Right ventricle myocardium superior (tissue), 1 donor: ENCODE results near the gene ARVCF. TPM values are rescaled to one million over a fixed set of nuclear protein-coding genes. Genes with fewer than 3 reads are reported as not detected.
A peak's percentile ranks its signal among the peaks of the same experiment; 100 is the strongest.
"Not testable (repeated sequence)": the region's sequence is repeated elsewhere in the genome, so short reads cannot be mapped to it uniquely, and the experiment has no call there.

Source experiments
- ATAC-seq: fragments of 200-7000 bp; cut with Tn5 transposase; one replicate; pipeline ENCODE4 v1.9.1; 2020; ENCODE audit warnings: mild to moderate bottlenecking; ENCODE audit not compliant: poor library complexity
- DNase-seq: peaks from one replicate; pipeline ENCODE4 v3.0.0-alpha.2; 2020
- intact Hi-C: fragments of 100-400 bp; cut with DNase I; formaldehyde crosslinking; loops from one replicate; pipeline ENCODE4 v1.11.2; 2022
- total RNA-seq: library from RNA; stranded (reverse); fragmentation: NEBNext Ultra II Directional; extraction: Animal tissue kit (Norgen Biotek cat#: 25700); gene quantifications from one replicate; pipeline ENCODE4 v1.2.1, GENCODE V29; 2021
- donor health status: DM: no; HTN: yes; CAD: no; lungs with severe emphysema.

ARVCF gene
- total RNA-seq, 1 donor from 2014 or later: 31.4 TPM

- DNase-seq: no peak
- intact Hi-C loops: no loop called here
Measured at GRCh38 chr22:19937616-19938473, 78.8 kb downstream of the ARVCF start.

GRCh38 chr22:19936513-19936912, 80.1 kb downstream of the ARVCF start:
- no peak for ATAC-seq
- intact Hi-C loops: no loop called here
- no peak for DNase-seq

More at GRCh38 chr22:19937616-19938473, 78.8 kb downstream of the ARVCF start:
- ATAC-seq: no peak

GRCh38 chr22:19935123-19935718, 81.4 kb downstream of the ARVCF start:
- DNase-seq: peak; percentile 10
- intact Hi-C loops, ATAC-seq: not testable (repeated sequence)

GRCh38 chr22:19933341-19934241, 83.0 kb downstream of the ARVCF start:
- ATAC-seq: no peak
- intact Hi-C loops: no loop called here
- peak; percentile 18 for DNase-seq

- ATAC-seq (peak; percentile 77), DNase-seq (peak; percentile 61)
- intact Hi-C loops: no loop called here
Measured at GRCh38 chr22:19932367-19933206, 84.0 kb downstream of the ARVCF start.

- intact Hi-C loops: no loop called here
Measured at GRCh38 chr22:19931514-19931913, 85.1 kb downstream of the ARVCF start.

GRCh38 chr22:19930551-19931486, 85.8 kb downstream of the ARVCF start:
- ATAC-seq (no peak), DNase-seq (peak; percentile 19)
- intact Hi-C loops: no loop called here

More at GRCh38 chr22:19931514-19931913, 85.1 kb downstream of the ARVCF start:
- DNase-seq: peak; percentile 8
- ATAC-seq: no peak

GRCh38 chr22:19929586-19930550, 86.8 kb downstream of the ARVCF start:
- intact Hi-C loops: no loop called here
- DNase-seq (peak; percentile 17), ATAC-seq (no peak)

GRCh38 chr22:19928207-19928606, 88.4 kb downstream of the ARVCF start:
- no peak for DNase-seq
- no peak for ATAC-seq
- intact Hi-C loops: no loop called here

GRCh38 chr22:19927696-19928095, 88.9 kb downstream of the ARVCF start:
- ATAC-seq: no peak
- intact Hi-C loops: no loop called here
- peak; percentile 2 for DNase-seq

- DNase-seq: peak; percentile 12
- ATAC-seq, intact Hi-C loops: not testable (repeated sequence)
Measured at GRCh38 chr22:19926028-19926427, 90.6 kb downstream of the ARVCF start.

GRCh38 chr22:19923914-19924513, 92.6 kb downstream of the ARVCF start:
- intact Hi-C loops: no loop called here
- DNase-seq (peak; percentile 1), ATAC-seq (no peak)

- intact Hi-C loops: no loop called here
- no peak for ATAC-seq
- DNase-seq: peak; percentile 5
Measured at GRCh38 chr22:19921544-19922081, 95.0 kb downstream of the ARVCF start.
